Central memory CD4-positive, alpha-beta T cell (primary cell): Measurements from ENCODE around the gene ELOVL5.
A peak's percentile ranks its signal among the peaks of the same experiment; 100 is the strongest.

ENCODE experiments used
- DNase-seq: peaks from one replicate; pipeline ENCODE4 v3.0.0; 2022

Gene ELOVL5

DNA sequence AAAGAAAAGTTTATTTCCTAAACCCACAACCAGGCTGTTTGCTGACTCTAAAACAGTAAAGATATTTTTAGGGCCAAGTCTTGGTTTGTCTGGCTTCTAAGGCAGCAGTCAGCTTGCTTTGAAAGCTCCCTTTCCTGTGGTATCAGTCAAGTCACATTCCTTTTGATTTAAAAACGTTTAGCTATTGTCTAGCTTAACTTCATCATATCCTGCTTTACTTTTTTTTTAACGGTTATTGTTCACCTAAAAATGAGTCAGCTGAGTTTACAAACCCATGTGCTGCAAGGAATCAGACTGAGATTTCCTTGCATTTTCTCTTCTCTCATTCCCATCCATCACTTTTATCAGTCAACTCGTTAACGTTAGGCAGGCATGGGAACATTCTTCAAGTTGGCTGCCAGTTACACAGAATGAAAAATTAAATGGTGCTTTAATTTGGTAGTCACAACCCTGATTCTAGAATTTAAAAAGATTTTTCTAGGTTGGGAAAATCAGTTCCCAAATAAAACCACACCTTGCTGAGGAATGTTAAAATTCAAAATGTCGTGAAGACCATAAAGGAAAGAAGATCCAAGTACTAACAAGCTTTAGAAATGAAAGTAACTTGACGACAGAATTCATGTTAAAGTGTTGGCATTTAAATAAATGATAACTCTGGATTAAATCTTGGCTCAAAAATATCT, 45.9 kb downstream of the ELOVL5 start:
- DNase-seq: peak; percentile 80

DNA sequence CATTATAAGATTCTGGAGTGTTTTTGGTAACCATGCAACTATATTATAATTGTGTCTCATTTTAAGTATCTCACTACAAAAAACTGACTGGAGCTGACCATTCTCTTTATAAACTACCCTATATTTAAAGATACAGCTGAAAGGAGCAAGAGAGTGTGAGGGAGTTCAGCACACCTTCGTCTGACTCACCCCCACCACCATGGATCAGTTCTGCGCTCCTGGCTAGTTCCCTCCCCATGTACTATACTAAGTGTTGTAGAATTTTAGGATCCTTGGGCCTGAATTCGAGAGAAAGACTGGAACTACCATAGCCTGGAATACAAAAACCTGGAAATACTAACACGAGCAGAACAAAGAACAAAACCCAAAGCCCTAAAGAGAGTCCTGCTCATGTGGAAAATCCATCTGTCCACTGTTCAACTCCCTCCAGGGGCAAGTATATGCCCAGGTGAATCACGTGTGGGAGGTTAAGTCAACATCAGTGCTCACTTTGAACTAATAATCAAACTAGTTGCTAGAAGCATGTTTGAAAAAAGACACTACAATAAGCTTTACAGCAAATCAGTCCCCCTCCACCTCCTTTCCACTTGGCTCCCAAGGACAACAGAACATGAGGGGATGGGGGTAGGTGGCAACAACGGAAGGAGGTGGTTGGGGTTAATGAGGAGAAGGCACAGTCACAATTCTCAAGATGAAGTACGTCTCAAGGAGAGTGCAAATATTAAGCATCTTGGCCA, 46.8 kb downstream of the ELOVL5 start:
- DNase-seq: no peak

- DNase-seq: peak; percentile 46
Observed at GRCh38 chr6:53300656-53301551, 47.8 kb downstream of the ELOVL5 start.

GRCh38 chr6:53299331-53300005, 49.3 kb downstream of the ELOVL5 start:
- no peak for DNase-seq

- DNase-seq: no peak
Observed at GRCh38 chr6:53297004-53297403, 51.7 kb downstream of the ELOVL5 start.

DNA sequence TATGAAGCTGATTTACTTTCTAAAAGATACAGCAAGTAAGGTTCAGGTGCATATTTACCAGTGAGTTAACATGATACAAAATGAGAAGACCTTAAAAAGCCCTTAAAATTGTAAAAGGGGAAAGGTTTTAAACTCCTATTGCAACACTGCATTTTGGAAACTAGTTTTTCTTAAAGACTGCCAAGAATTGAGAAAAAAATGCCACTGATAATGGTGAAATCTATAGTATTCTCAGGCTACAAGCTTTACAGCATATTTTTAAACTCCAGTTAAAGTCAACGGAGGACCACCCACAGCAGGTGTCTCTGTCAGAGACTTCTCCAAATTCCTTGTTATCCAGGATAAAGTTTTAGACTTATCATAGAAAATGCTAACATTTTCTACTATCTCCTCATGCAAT, 53.6 kb downstream of the ELOVL5 start:
- DNase-seq: no peak

- DNase-seq: no peak
Observed at GRCh38 chr6:53294611-53295010, 54.1 kb downstream of the ELOVL5 start.

DNA sequence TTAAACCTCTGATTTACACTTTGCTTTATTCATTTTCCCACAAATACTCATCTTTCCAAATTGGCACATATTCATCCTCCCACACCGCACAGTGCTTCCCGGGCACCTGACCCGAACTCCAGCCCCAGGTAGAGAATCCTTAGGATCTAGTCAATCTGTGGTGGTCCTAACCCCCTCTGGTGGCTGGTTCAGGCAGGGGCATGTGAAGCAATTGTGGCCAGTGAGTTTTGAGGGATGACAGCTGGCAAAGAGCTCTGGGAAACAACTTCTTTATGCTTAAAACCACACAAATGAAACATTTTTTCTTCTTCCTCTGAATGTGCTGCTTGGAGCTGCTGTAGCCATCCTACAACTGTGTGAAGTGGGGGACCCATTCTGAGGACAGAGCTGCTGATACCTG, 54.7 kb downstream of the ELOVL5 start:
- no peak for DNase-seq

- no peak for DNase-seq
Observed at GRCh38 chr6:53293691-53294090, 55.1 kb downstream of the ELOVL5 start.

DNA sequence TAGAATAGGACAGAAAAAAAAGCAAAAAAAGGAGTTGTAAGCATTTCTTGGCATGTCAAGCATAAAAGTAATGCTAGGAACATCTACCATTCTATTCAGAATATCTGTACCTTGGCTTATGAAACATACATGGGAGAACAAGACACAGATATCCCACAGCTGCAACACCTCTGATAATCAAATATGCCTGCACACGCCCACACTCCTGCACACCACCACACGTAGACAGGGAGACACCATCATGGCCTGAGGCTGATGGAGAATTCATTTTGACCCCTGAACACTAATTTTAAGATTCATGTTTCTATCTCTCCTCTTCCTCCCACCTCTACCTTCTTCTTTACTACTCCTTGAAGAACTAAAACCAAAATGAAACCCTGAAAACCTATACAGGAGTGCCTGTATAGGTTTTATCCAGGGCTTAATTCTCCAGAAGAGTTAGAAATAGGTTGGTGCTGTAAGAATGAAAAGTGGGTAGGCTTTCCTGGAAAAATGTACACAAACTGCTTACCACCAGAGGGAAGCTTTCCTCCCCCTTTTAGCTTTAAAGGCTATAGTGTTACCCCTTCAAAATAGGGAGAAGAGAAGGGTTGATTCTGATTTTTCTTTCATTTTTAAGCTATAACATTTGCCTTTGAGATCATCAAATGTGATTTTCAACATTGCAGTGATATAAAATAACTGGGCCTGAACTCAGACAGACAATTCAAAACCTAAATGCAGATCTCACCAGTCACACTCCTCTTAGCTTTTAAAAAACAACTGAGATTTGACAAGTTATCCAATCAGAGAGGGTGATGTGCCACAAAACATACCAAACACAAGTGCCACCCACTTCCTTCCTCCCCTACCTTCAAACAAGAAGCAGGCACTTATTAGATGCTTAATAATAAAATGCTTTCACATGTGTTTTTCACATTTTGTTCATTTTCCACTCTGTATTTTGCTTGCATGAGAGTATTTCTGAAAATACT, 57.9 kb downstream of the ELOVL5 start:
- DNase-seq: peak; percentile 67

DNA sequence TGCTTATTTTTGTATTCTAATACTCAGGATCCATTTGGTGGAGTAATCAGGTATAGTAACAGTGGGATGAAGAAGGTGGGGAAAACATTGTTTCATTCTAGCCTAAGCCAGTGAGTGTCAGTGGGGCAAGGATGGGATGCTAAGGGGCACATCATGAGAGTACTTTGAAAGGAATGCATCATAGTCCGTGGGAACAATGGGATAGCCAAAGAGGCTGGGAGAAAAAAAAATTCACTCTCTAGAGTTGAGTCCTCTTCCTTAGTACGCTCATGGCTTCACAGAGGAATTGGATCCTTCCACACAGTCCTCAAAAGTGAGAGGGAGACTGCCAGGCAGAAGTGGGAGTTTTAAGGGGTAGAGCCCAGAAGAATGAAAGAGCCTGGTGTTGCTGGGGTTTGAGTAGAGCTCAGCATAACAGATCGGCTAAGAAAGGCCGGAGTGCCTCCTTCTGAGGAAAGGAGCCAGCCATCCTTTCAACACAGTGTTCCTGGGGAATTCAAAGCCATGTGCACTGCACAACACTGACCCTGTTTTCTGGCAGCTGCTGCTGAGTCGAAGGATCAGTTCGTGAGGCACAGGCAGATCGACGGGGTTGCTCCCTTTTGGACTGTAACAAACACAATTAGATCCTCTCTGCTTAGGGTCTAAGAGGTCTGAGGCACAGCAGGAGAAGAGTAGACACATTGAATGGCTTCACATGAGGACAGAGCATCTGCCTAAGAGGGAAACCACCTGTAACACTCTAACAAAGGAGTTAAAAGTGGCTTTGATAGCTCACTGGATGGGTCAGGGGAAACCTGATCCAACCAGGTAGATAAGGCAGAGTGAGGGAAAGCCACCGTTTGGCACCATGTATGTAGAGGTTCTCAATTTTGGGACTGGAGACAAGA, 61.2 kb downstream of the ELOVL5 start:
- no peak for DNase-seq

GRCh38 chr6:53284901-53285300, 63.8 kb downstream of the ELOVL5 start:
- DNase-seq: no peak

DNA sequence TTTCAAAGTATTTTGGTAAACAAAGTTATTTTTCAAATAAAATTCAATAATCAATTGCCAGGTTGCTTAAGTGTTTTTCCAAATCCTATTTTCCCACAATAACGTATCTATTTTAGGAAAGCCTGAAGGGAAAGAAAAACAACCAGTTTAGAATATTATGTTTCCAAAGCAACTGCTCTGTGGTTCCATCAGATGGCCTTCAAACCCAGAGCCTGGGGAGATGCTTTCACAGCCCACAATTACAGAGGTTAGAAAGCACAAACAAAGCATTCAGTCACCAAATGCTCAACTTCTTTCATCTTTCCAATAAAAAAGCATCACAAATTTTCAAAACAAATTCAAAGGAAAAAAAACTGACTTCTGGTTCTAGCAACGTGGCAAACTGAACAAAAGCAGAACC, 66.0 kb downstream of the ELOVL5 start:
- DNase-seq: no peak

DNA sequence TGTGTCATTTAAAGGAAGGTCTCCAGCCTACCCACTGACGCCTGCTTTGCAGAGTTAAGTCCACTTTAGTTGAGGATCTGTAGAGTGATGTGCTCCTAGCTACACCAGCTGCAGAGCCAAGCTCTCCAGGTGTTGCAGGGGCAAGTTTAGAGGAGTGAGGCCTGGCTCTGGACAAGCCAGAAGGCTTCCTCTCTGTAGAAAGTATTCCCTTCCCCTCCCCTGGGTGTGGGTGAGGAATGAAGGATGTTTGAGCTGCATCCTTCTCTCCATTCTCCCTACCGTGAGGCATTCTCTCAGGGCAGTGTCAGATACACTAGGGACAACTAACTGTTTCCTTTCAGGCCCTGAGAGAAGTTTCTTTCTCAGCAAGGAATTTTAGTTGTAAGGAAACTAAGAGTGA, 66.5 kb downstream of the ELOVL5 start:
- DNase-seq: no peak

- DNase-seq: no peak
Observed at GRCh38 chr6:53281518-53282215, 67.1 kb downstream of the ELOVL5 start.

DNA sequence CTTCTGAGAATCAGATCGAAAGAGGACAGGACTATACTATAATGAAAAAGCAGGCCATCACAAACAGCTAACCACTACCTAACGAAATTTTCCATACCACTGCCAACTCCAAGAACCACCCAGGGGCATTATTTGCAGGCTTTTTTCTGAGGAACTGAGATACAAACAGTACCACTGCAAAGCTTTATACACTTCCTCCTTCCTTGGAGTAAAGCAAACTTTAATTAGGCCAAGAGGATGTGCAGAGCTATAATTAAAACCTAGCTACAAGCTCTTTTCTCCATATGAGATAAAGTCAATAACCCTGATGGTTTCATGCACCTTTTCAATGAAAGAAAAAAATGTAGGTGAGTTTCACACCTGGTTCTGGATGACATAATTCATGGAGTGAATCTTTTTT, 68.5 kb downstream of the ELOVL5 start:
- no peak for DNase-seq

DNA sequence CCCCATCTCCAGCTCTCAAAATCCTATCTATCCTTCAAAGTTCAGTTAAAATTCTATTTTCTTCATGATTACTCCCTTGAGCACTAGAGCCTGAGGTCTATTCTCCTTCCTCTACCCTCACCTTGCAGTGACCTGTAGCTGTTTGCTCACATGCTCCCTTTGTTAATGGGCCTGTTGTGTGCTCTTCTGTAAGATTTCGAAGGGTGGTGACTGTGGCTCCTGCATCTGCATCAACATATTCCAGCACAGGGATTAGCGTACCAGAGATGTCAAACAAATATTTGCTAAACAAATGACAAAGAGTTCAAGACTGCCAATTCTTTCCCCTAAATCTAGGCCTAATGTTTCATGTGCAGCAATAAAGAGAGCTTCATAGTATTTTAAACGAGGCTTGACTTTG, 69.5 kb downstream of the ELOVL5 start:
- no peak for DNase-seq

DNA sequence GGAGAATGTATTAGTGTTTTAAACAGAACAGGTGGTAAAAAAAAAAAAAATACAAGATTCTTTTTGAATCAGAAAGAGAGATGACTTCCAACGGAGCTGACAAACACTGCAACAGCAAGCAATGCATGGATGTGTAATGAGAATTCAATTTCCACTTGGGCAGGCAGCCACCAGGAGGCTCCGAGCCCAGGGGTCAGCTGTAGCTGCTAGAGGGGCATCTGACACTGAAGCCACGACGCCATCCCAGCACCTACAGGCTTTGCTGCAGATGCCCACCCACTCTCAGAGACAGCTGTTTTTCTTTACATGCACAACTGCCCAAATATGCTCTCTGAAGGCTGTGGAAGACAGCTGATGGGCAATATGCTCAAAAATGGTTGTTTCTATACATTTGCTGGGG, 75.4 kb downstream of the ELOVL5 start:
- no peak for DNase-seq

DNA sequence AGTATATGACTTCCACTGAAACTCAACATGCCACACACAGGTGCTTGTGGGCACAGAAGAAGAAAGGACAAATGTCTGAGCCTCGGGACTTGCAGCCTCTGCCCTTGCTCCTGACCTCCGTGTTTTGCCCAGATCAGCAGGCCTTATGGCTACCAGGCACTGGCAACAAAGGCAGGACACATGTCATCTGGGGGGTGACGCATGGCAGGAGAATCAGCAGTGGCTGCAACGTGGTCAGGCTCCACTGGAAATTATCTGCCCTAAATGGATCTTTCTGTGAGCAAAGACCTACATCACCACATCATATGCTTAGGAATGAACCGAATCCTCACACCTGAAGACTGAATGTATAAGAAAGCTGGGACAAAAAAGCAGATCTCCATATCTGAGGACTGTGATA, 78.9 kb downstream of the ELOVL5 start:
- no peak for DNase-seq
